ENCODE data around the gene C2orf81. TPM values are rescaled to one million over a fixed set of nuclear protein-coding genes. Genes with fewer than 3 reads are reported as not detected.

C2orf81 gene
- total and polyA plus RNA-seq, 2 of the 4 experiments (the other 2 are of a cell fraction) = 0.18 to 0.74 TPM

DNA sequence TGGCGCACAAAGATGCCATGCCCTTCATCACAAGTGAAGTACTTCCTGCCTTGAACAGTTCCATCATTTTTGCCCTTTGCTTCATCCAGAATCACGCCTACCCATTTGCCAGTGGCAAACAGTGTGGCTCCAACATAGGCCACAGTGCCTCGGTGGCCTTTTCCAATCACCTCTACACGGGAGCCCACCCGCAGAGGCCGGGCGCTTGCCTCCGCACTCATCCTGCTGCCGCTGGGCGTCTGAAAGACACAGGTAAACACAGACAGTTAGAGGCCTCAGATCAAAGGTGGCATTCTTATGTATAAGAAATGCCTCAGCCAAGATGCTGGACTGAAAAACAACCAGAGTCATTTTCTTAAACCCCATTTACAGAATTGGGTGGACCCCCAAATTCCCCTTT is 43.4 kb downstream of the C2orf81 start:
- TF ChIP-seq, protein P1, sequence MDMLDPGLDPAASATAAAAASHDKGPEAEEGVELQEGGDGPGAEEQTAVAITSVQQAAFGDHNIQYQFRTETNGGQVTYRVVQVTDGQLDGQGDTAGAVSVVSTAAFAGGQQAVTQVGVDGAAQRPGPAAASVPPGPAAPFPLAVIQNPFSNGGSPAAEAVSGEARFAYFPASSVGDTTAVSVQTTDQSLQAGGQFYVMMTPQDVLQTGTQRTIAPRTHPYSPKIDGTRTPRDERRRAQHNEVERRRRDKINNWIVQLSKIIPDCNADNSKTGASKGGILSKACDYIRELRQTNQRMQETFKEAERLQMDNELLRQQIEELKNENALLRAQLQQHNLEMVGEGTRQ (IDR thresholded peaks at IDR 0.05; ENCODE audit: low read depth, low read length) = no peak
- TF ChIP-seq RCOR1 (IDR thresholded peaks at IDR 0.05; ENCODE audit: insufficient replicate concordance, low read length) = no peak
- TF ChIP-seq, protein P2, sequence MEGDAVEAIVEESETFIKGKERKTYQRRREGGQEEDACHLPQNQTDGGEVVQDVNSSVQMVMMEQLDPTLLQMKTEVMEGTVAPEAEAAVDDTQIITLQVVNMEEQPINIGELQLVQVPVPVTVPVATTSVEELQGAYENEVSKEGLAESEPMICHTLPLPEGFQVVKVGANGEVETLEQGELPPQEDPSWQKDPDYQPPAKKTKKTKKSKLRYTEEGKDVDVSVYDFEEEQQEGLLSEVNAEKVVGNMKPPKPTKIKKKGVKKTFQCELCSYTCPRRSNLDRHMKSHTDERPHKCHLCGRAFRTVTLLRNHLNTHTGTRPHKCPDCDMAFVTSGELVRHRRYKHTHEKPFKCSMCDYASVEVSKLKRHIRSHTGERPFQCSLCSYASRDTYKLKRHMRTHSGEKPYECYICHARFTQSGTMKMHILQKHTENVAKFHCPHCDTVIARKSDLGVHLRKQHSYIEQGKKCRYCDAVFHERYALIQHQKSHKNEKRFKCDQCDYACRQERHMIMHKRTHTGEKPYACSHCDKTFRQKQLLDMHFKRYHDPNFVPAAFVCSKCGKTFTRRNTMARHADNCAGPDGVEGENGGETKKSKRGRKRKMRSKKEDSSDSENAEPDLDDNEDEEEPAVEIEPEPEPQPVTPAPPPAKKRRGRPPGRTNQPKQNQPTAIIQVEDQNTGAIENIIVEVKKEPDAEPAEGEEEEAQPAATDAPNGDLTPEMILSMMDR (conservative IDR thresholded peaks at IDR 0.05; ENCODE audit: low read depth, low read length) = no peak
- TF ChIP-seq MXI1 (IDR thresholded peaks at IDR 0.05; ENCODE audit: borderline replicate concordance, low read depth, low read length) = no peak
- no peak for TF ChIP-seq NFE2L2 (IDR thresholded peaks at IDR 0.05; ENCODE audit: low read depth, low read length)
- no peak for TF ChIP-seq RFX5 (IDR thresholded peaks at IDR 0.05; ENCODE audit: low read depth, low read length)
- no peak for TF ChIP-seq CHD1 (IDR thresholded peaks at IDR 0.05; ENCODE audit: low read depth, low read length)
- TF ChIP-seq FOS (IDR thresholded peaks at IDR 0.05; ENCODE audit: low read depth, low read length) = no peak
- no peak for TF ChIP-seq SMC3 (IDR thresholded peaks at IDR 0.05; ENCODE audit: low read depth, low read length)
- TF ChIP-seq, protein P3, sequence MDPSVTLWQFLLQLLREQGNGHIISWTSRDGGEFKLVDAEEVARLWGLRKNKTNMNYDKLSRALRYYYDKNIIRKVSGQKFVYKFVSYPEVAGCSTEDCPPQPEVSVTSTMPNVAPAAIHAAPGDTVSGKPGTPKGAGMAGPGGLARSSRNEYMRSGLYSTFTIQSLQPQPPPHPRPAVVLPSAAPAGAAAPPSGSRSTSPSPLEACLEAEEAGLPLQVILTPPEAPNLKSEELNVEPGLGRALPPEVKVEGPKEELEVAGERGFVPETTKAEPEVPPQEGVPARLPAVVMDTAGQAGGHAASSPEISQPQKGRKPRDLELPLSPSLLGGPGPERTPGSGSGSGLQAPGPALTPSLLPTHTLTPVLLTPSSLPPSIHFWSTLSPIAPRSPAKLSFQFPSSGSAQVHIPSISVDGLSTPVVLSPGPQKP (IDR thresholded peaks at IDR 0.05; ENCODE audit: borderline replicate concordance, low read depth, low read length) = no peak
- TF ChIP-seq MAFK (IDR thresholded peaks at IDR 0.05; ENCODE audit: low read depth, low read length) = no peak
- Histone ChIP-seq H3K79me1 (ENCODE audit: low read depth in 1 of 2, low read length in 2 of 2) (peaks cover 31 to 95% of the 10 kb centered on the region in 2 experiments), H3K4me2 (ENCODE audit: low read depth, low read length) (no peak overlapping the region), H3K4me1 (ENCODE audit: control insufficient read depth, insufficient read depth, low read length) (peaks cover 16% of the 10 kb centered on the region), H2BK20ac (ENCODE audit: low read depth, low read length) (no peak overlapping the region), H3K36me3 (ENCODE audit: control insufficient read depth, insufficient read depth, low read length) (peaks cover 16% of the 10 kb centered on the region), H3K9me1 (ENCODE audit: insufficient read depth, low read length) (peaks cover 25% of the 10 kb centered on the region), H4K5ac (ENCODE audit: low read depth, low read length) (no peak overlapping the region), H2BK15ac (ENCODE audit: low read depth, low read length) (no peak overlapping the region), H3K18ac (ENCODE audit: low read depth, low read length) (no peak overlapping the region), H3K27ac (ENCODE audit: insufficient read depth, low read length) (no peak overlapping the region), H2AFZ (replicated peaks; ENCODE audit: low read length, poor library complexity) (no peak overlapping the region), H3K4ac (ENCODE audit: low read depth, low read length) (no peak overlapping the region), H3K23ac (ENCODE audit: low read depth, low read length) (no peak overlapping the region), H3K14ac (replicated peaks; ENCODE audit: low read depth, low read length) (no peak overlapping the region), H4K20me1 (ENCODE audit: insufficient read depth, low read length) (peaks cover 42% of the 10 kb centered on the region), H3K9ac (ENCODE audit: low read depth, low read length) (no peak overlapping the region), H2AK9ac (replicated peaks; ENCODE audit: low read depth, low read length, poor library complexity) (no peak overlapping the region), H3K27me3 (ENCODE audit: control insufficient read depth, insufficient read depth, low read length) (no peaks in the 10 kb centered on the region), H4K91ac (ENCODE audit: insufficient read depth, low read depth, low read length) (no peak overlapping the region), H2AK5ac (ENCODE audit: low read depth, low read length) (peak overlapping the region; percentile 38; the same call in 1 of the 2 replicates), H4K8ac (ENCODE audit: low read depth in 2 of 2, low read length in 2 of 2) (no peak overlapping the region), H2BK5ac (ENCODE audit: low read depth, low read length, poor library complexity, severe bottlenecking) (no peak overlapping the region), H3K4me3 (ENCODE audit: insufficient read depth, low read depth, low read length) (no peak overlapping the region), H2BK120ac (ENCODE audit: low read depth, low read length) (no peak overlapping the region), H3K56ac (ENCODE audit: extremely low read depth, insufficient read depth, low read length) (no peak overlapping the region), H3K9me3 (ENCODE audit: control insufficient read depth, insufficient read depth, low read length) (no peaks in the 10 kb centered on the region)
- WGBS, 2 experiments (ENCODE audit: extremely low coverage in 2 of 2, insufficient read length in 1 of 2) = 98% methylated on average over 6 of the region's 10 CpGs; no CpG with 5 or more reads in 1 of the 2 experiments
- POLR2A ChIA-PET (ENCODE audit: unreplicated experiment) = no interaction called here
- BruUV-seq (replicated peaks) = no TSS peak
- dilution Hi-C loops (cut with HindIII; ENCODE audit: low sequenced_read_pairs, unreplicated experiment) (no loop called here), intact Hi-C loops (cut with micrococcal nuclease) (no loop called here), in situ Hi-C loops (cut with MboI; ENCODE audit: low sequenced_read_pairs) (no loop called here)
- ATAC-seq (ENCODE audit: low read depth) (no peak), DNase-seq (no peak)
- CTCF ChIA-PET = interaction anchor here (2.2 kb wide), 1 partner anchor 13 kb away, joined by 7 read pairs; no protein-coding TSS in a partner anchor

Data from IMR-90 (cell line).